Endothelial cell of umbilical vein (primary cell): ENCODE measurements around the gene PRDM8. TPM values are rescaled to one million over a fixed set of nuclear protein-coding genes. Genes with fewer than 3 reads are reported as not detected.

ENCODE experiments used
- BruUV-seq: library from RNA; stranded (reverse); fragments of 400-500 nt; replicated peaks from 2 replicates; lab custom pipeline; 2021; lab: Mats Ljungman, UMichigan
- CTCF ChIA-PET: fragments of 300-600, 350-600 bp; sonication (Branson Sonifier 250); formaldehyde crosslinking; loops from one replicate; lab custom pipeline; 2021; ENCODE audit warnings: antibody characterized with exemption, inconsistent platforms; lab: Charles Lee
- POLR2A ChIA-PET: fragments of 300-600, 350-600 bp; sonication (Branson Sonifier 250); formaldehyde crosslinking; loops from one replicate; lab custom pipeline; 2021; ENCODE audit warnings: antibody characterized with exemption, inconsistent platforms; lab: Charles Lee
- DNase-seq: peaks from one replicate; pipeline ENCODE4 v3.0.0-alpha.2; 2011; ENCODE audit warnings: low read depth, low spot score
- FAIRE-seq: peaks from 2 replicates; lab custom pipeline; 2011; peaks lifted over from hg19 to GRCh38; lab: Jason Lieb, UNC
- H2AFZ ChIP-seq: 2 replicates; pipeline ENCODE4 v1.6.0; 2012; ENCODE audit warnings: low read depth, low read length, control low read depth, inconsistent platforms
- H3K27ac ChIP-seq: 2 replicates; pipeline ENCODE4 v1.5.1; 2011; ENCODE audit warnings: low read depth, mild to moderate bottlenecking, control low read depth, low read length, moderate library complexity; ENCODE audit not compliant: insufficient read depth
- H3K27me3 ChIP-seq, 2 experiments: 2 replicates each; pipeline versions ENCODE4 v1.6.0 to v1.6.1; 2011; ENCODE audit warnings: low read length in 2 of 2, mixed read lengths in 1 of 2; ENCODE audit not compliant: control insufficient read depth in 2 of 2, insufficient read depth in 2 of 2
- H3K36me3 ChIP-seq, 2 experiments: 2 replicates in 1 of 2; 3 replicates in 1 of 2; pipeline ENCODE4 v1.5.1; 2011; ENCODE audit warnings: low read length in 2 of 2, mild to moderate bottlenecking in 1 of 2, moderate library complexity in 1 of 2; ENCODE audit not compliant: control insufficient read depth in 2 of 2, insufficient read depth in 2 of 2; ENCODE audit errors: extremely low read depth in 1 of 2
- H3K4me1 ChIP-seq: 3 replicates; pipeline ENCODE4 v1.5.1; 2011; ENCODE audit warnings: mild to moderate bottlenecking, low read length; ENCODE audit not compliant: control insufficient read depth, insufficient read depth; ENCODE audit errors: extremely low read depth
- H3K4me2 ChIP-seq: 2 replicates; pipeline ENCODE4 v1.6.1; 2011; ENCODE audit warnings: low read length, control low read depth, mixed read lengths; ENCODE audit not compliant: insufficient read depth
- H3K4me3 ChIP-seq, 3 experiments: fragments of 200-600 bp in 1 of 3; sonication (generic), shearing (Covaris generic) in 1 of 3; replicated peaks in 1 of 3; 2 replicates each; pipeline ENCODE4 v1.5.1; 2011 to 2016; ENCODE audit warnings: control low read depth in 3 of 3, low read length in 3 of 3, mild to moderate bottlenecking in 2 of 3, inconsistent platforms in 1 of 3, low read depth in 1 of 3, moderate library complexity in 1 of 3; ENCODE audit not compliant: insufficient read depth in 1 of 3
- H3K79me2 ChIP-seq: 2 replicates; pipeline ENCODE4 v1.6.0; 2012; ENCODE audit warnings: low read length, inconsistent platforms; ENCODE audit not compliant: control insufficient read depth, insufficient read depth
- H3K9ac ChIP-seq: replicated peaks from 2 replicates; pipeline ENCODE3; 2011; ENCODE audit warnings: low read length, control low read depth; ENCODE audit not compliant: insufficient read depth; ENCODE audit errors: extremely low read depth
- H3K9me1 ChIP-seq: replicated peaks from 3 replicates; pipeline ENCODE4 v1.6.0; 2011; ENCODE audit warnings: mild to moderate bottlenecking, low read length; ENCODE audit not compliant: control insufficient read depth, insufficient read depth; ENCODE audit errors: extremely low read depth
- H3K9me3 ChIP-seq: replicated peaks from 2 replicates; pipeline ENCODE4 v1.5.1; 2012; ENCODE audit warnings: low read length, inconsistent platforms; ENCODE audit not compliant: control insufficient read depth, insufficient read depth
- H4K20me1 ChIP-seq: replicated peaks from 2 replicates; pipeline ENCODE3; 2011; ENCODE audit warnings: mild to moderate bottlenecking, low read length; ENCODE audit not compliant: control insufficient read depth, insufficient read depth; ENCODE audit errors: extremely low read depth
- EZH2 ChIP-seq: IDR thresholded peaks from 2 replicates; pipeline ENCODE4 v1.6.1; 2012; ENCODE audit warnings: borderline replicate concordance, low read depth, mild to moderate bottlenecking, moderate library complexity, low read length, inconsistent platforms; ENCODE audit not compliant: severe bottlenecking
- FOS ChIP-seq: IDR thresholded peaks from 2 replicates; pipeline ENCODE4 v1.6.1; 2011; ENCODE audit warnings: mild to moderate bottlenecking, low read length, moderate library complexity, borderline replicate concordance; ENCODE audit not compliant: insufficient read depth
- GATA2 ChIP-seq: IDR thresholded peaks from 2 replicates; pipeline ENCODE4 v1.7.0; 2011; ENCODE audit warnings: low read depth, mild to moderate bottlenecking, moderate library complexity, mixed read lengths, low read length; ENCODE audit not compliant: insufficient read length, insufficient read depth
- MAX ChIP-seq: IDR thresholded peaks from 2 replicates; pipeline ENCODE4 v1.6.1; 2011; ENCODE audit not compliant: insufficient read depth, insufficient read length
- MYC ChIP-seq: IDR thresholded peaks from one replicate; pipeline ENCODE4 v1.6.1; 2011; ENCODE audit warnings: mild to moderate bottlenecking, low read depth, low read length
- POLR2A ChIP-seq: IDR thresholded peaks from 2 replicates; pipeline ENCODE4 v1.6.1; 2012; ENCODE audit warnings: low read depth, mild to moderate bottlenecking, control low read depth, low read length
- POLR2AphosphoS5 ChIP-seq: IDR thresholded peaks from 2 replicates; pipeline ENCODE4 v1.6.1; 2012; ENCODE audit warnings: low read depth, mild to moderate bottlenecking, control low read depth, low read length, moderate library complexity; ENCODE audit not compliant: insufficient read depth
- dilution Hi-C: fragments of 300-500 bp; cut with MboI; formaldehyde crosslinking; loops from one replicate; pipeline ENCODE4 v1.15.0; 2019; ENCODE audit warnings: low sequenced_read_pairs; ENCODE audit not compliant: extremely low pct_ligation_motif_present
- intact Hi-C: fragments of 100-400 bp; cut with micrococcal nuclease; formaldehyde crosslinking; loops from one replicate; pipeline ENCODE4 v1.10.0; 2022
- polyA plus RNA-seq, 4 experiments: library from polyadenylated mRNA; depleted of rRNA in 3 of 4; stranded (reverse) in 3 of 4; unstranded in 1 of 4; fragments of >200 nt; gene quantifications; 2 replicates each; pipeline versions ENCODE4 v1.2.1 to v1.2.3, GENCODE V29; 2011 to 2012; ENCODE audit warnings: missing spikeins in 1 of 4
- total RNA-seq: library from RNA; stranded (reverse); gene quantifications from 2 replicates; pipeline ENCODE4 v1.2.3, GENCODE V29; 2021
- TF ChIP-seq, protein P1 (sequence below), 2 donors: IDR thresholded peaks; 1 replicate in 1 of 2; 2 replicates in 1 of 2; pipeline ENCODE4 v1.5.1; 2011; ENCODE audit warnings: low read length in 2 of 2, mild to moderate bottlenecking in 2 of 2, moderate library complexity in 2 of 2, control low read depth in 1 of 2, inconsistent platforms in 1 of 2, low read depth in 1 of 2; ENCODE audit not compliant: insufficient read depth in 1 of 2; ENCODE audit errors: extremely low read depth in 1 of 2

PRDM8 gene
- total and polyA plus RNA-seq, 2 donors (not counting 3 experiments of a cell fraction or from before 2014, with no cell fraction given): 0.28 to 0.82 TPM

DNA sequence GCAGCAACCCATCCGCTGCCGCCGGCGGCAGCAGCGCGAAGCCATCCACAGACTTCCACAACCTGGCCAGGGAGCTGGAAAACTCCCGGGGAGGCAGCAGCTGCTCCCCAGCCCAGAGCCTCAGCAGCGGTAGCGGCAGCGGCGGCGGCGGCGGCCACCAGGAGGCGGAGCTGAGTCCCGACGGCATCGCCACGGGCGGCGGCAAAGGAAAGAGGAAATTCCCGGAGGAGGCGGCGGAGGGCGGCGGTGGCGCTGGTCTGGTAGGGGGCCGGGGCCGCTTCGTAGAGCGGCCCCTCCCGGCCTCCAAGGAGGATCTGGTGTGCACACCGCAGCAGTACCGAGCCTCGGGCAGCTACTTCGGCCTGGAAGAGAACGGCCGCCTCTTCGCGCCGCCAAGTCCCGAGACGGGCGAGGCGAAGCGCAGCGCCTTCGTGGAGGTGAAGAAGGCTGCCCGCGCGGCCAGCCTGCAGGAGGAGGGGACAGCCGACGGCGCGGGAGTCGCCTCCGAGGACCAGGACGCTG lies 4.9 kb downstream of the PRDM8 start:
- H3K4me1 ChIP-seq: peaks cover 18% of the 10 kb centered on the region
- intact Hi-C loops (loop anchor here (1.0 to 5.0 kb wide), 7 partner anchors 13 to 1250 kb away; partner anchors contain the start of gene ANTXR2), dilution Hi-C loops (no loop called here)
- TF ChIP-seq POLR2A (no peak), FOS (no peak), MYC (no peak), POLR2AphosphoS5 (peak; percentile 8), MAX (no peak), GATA2 (no peak), EZH2 (peak; percentile 2)
- TF ChIP-seq, protein P1, sequence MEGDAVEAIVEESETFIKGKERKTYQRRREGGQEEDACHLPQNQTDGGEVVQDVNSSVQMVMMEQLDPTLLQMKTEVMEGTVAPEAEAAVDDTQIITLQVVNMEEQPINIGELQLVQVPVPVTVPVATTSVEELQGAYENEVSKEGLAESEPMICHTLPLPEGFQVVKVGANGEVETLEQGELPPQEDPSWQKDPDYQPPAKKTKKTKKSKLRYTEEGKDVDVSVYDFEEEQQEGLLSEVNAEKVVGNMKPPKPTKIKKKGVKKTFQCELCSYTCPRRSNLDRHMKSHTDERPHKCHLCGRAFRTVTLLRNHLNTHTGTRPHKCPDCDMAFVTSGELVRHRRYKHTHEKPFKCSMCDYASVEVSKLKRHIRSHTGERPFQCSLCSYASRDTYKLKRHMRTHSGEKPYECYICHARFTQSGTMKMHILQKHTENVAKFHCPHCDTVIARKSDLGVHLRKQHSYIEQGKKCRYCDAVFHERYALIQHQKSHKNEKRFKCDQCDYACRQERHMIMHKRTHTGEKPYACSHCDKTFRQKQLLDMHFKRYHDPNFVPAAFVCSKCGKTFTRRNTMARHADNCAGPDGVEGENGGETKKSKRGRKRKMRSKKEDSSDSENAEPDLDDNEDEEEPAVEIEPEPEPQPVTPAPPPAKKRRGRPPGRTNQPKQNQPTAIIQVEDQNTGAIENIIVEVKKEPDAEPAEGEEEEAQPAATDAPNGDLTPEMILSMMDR (IDR thresholded peaks at IDR 0.05; ENCODE audit: extremely low read depth in 1 of 2, insufficient read depth in 1 of 2, low read depth in 1 of 2, low read length in 2 of 2): peak; percentile 76 to 84
- no peaks in the 10 kb centered on the region for H4K20me1 ChIP-seq
- FAIRE-seq: peak; percentile 70
- ChIA-PET CTCF (interaction anchor here (0.6 to 5.9 kb wide), 28 partner anchors 9 to 1250 kb away, joined by 3 to 93 read pairs (median 5); partner anchors contain the start of genes ANTXR2, CFAP299 and FGF5), POLR2A (interaction anchor here (1.3 kb wide), 1 partner anchor 16 kb away, joined by 4 read pairs; no protein-coding TSS in a partner anchor)
- H3K4me3 ChIP-seq: peak overlapping the region; percentile 43 to 48 (median 47)
- peaks cover 36 to 45% of the 10 kb centered on the region in 2 experiments for H3K27me3 ChIP-seq
- H3K36me3 ChIP-seq: no peaks in the 10 kb centered on the region
- no peak overlapping the region for H3K27ac ChIP-seq
- no TSS peak for BruUV-seq
- H3K79me2 ChIP-seq: no peaks in the 10 kb centered on the region
- peak overlapping the region; percentile 91 for H2AFZ ChIP-seq
- H3K4me2 ChIP-seq: peak overlapping the region; percentile 55
- H3K9me1 ChIP-seq: no peaks in the 10 kb centered on the region
- peak overlapping the region; percentile 28 for H3K9ac ChIP-seq
- H3K9me3 ChIP-seq: no peaks in the 10 kb centered on the region
- DNase-seq: peak; percentile 77
